Heart right ventricle (tissue), 16 donors: ENCODE data around the gene ZNF532. TPM values are rescaled to one million over a fixed set of nuclear protein-coding genes. Genes with fewer than 3 reads are reported as not detected.

Experiments
- ATAC-seq, 8 donors: fragments of 200-7000 bp; cut with Tn5 transposase; one replicate each; pipeline ENCODE4 v1.9.1; 2020; ENCODE audit warnings: mild to moderate bottlenecking in 8 of 8, moderate library complexity in 8 of 8, moderate number of reproducible peaks in 1 of 8
- DNase-seq, 2 donors: peaks; one replicate each; pipeline ENCODE4 v3.0.0-alpha.2; 2020
- H3K27ac ChIP-seq, 10 donors: fragments of 200-600 bp; sonication (generic) in 2 of 10; one replicate each; pipeline versions ENCODE4 v1.5.0 to v1.8.0; 2020 to 2022; ENCODE audit warnings: mild to moderate bottlenecking in 3 of 10
- H3K27me3 ChIP-seq, 7 donors: fragments of 200-600 bp; one replicate each; pipeline ENCODE4 v1.8.0; 2021 to 2022; ENCODE audit warnings: mild to moderate bottlenecking in 2 of 7
- H3K36me3 ChIP-seq, 9 donors: fragments of 200-600 bp; sonication (generic) in 1 of 9; one replicate each; pipeline versions ENCODE4 v1.5.0 to v1.8.0; 2020 to 2022; ENCODE audit warnings: mild to moderate bottlenecking in 2 of 9
- H3K4me1 ChIP-seq, 9 donors: fragments of 200-600 bp; sonication (generic) in 1 of 9; one replicate each; pipeline versions ENCODE4 v1.5.0 to v1.8.0; 2020 to 2022; ENCODE audit warnings: mild to moderate bottlenecking in 4 of 9
- H3K4me3 ChIP-seq, 10 donors: fragments of 200-600 bp; sonication (generic) in 2 of 10; one replicate each; pipeline versions ENCODE4 v1.5.0 to v1.8.0; 2020 to 2022; ENCODE audit warnings: mild to moderate bottlenecking in 7 of 10, moderate library complexity in 2 of 10
- H3K9me3 ChIP-seq, 11 donors: fragments of 200-600 bp in 10 of 11; sonication (generic) in 2 of 11; one replicate each; pipeline versions ENCODE4 v1.5.0 to v1.8.0; 2013 to 2022; ENCODE audit warnings: mild to moderate bottlenecking in 2 of 11, control low read depth in 1 of 11, moderate library complexity in 1 of 11
- CTCF ChIP-seq, 9 donors: fragments of 200-600 bp; sonication (generic) in 2 of 9; IDR thresholded peaks; one replicate each; pipeline versions ENCODE4 v1.5.0 to v1.8.0; 2021 to 2022; ENCODE audit warnings: antibody characterized with exemption in 9 of 9, mild to moderate bottlenecking in 5 of 9, moderate library complexity in 1 of 9
- WGBS, 2 donors: extraction: QIAGEN DNeasy Blood & Tissue Kit; methylation state at CpG; one replicate each; pipeline ENCODE4 v1.1.7; 2013; ENCODE audit warnings: inconsistent platforms in 1 of 2; 5-methylcytosine and 5-hydroxymethylcytosine counted together
- intact Hi-C, 10 donors: fragments of 100-400 bp; cut with DNase I; formaldehyde crosslinking; loops; one replicate each; pipeline versions ENCODE4 v1.11.1 to v1.14.2; 2022
- polyA plus RNA-seq, 2 donors: library from polyadenylated mRNA; stranded (reverse); fragments of 200-250 nt; gene quantifications; one replicate each; pipeline ENCODE4 v1.2.3, GENCODE V29; 2013
- total RNA-seq, 10 donors: library from RNA; stranded (reverse); fragmentation: NEBNext Ultra II Directional in 3 of 10; extraction: Animal tissue kit (Norgen Biotek cat#: 25700) in 3 of 10; gene quantifications; one replicate each; pipeline versions ENCODE4 v1.2.1 to v1.2.4, GENCODE V29; 2021 to 2023
- donor health status: Arrhythmogenic right ventricular cardiomyopathy.
- donor health status: ischemic (EF 13 %, LVEDD 7.1; RV severe dilation, severe dysfunction).
- donor health status: healthy with polysubstance abuse.
- donor health status: DM: no; HTN: yes; CAD: no.
- donor health status: DM: no; HTN: no; CAD: no.
- donor health status: ischemic (EF 25% LVEDD 6.9; RV normal size, moderate dysfunction).
- donor health status: ischemic (EF 25% LVEDD 5.7; RV mildly dilated, moderate dysfunction).
- donor health status: healthy.
- donor health status: DM: yes; HTN: yes; CAD: no.
- donor health status: Ischemic cardiomyopathy.
- donor health status: ischemic (EF 35%, LVEDD 5.7; RV mildly dilated, moderate dysfunction).
- donor health status: nonischemic (EF 11% LVEDD 7.7; RV severe dilation, severe dysfunction).
- donor health status: DM: yes; HTN: yes; CAD: no.
- donor health status: PGD.
- donor health status: ischemic (EF 29% LVEDD 5.4; RV normal size, mild dysfunction).
- donor health status: nonischemic (EF 23%, LVEDD 6.1; RV moderate dilation, normal function).

The ZNF532 gene
- total and polyA plus RNA-seq, 12 donors = 13.8 to 71.4 (median 64.6) TPM

DNA sequence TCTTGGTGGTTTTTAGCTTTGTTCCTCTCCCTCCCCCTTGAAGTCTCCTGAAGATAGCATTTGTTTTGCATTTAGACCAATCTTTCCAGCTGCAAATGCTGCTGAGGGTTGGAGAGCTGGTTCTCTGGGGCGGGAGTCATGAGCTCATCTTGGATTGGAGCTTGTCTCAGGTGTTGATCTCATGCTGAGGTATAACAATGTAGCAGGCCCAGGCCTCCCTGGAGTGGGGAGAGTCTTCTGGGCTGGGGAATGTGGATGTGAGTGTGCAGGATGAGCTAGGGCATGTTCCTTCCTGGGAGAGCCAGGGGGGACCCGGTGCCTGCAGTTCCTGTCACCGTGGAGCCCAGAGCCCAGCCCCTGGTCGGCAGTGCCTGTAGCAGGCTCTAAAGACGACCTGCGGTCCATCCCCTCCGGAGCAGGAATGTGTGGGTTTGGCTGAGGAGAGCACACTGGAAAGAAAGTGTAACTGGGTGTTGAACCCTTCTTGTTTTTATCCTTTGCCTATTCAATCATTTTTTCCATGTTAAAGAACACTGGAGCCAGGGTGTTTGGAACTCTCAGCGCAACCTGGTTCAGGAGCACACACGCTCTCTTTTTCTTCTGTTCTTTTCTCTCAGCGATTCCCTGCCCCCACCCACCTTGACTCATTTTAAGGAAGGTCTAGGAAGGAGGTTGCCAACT lies 2.7 kb downstream of the ZNF532 start:
- H3K4me3 ChIP-seq = peak overlapping the region in 6 of 10 donors; percentile 7 to 60 (median 44)
- H3K27me3 ChIP-seq = no peaks in the 10 kb centered on the region
- H3K36me3 ChIP-seq = peaks cover 0 to 57% (median 10%) of the 10 kb centered on the region in 9 donors
- H3K9me3 ChIP-seq = no peaks in the 10 kb centered on the region
- intact Hi-C loops = loop anchor here in 2 of 10 donors (5.0 to 10.0 kb wide), 3 partner anchors 83 to 190 kb away; no protein-coding TSS in a partner anchor
- H3K4me1 ChIP-seq = peaks cover 21 to 89% (median 52%) of the 10 kb centered on the region in 9 donors
- no peak for TF ChIP-seq CTCF (IDR thresholded peaks at IDR 0.05)
- peak overlapping the region in 9 of 10 donors; percentile 17 to 100 (median 98) for H3K27ac ChIP-seq
- DNase-seq (no peak), ATAC-seq (peak in 1 of 8 donors; percentile 16)
- 47 to 53% methylated on average over 10 of the region's 10 CpGs for WGBS, 2 donors

GRCh38 chr18:58868440-58868839 lies 3.8 kb downstream of the ZNF532 start:
- Histone ChIP-seq H3K4me1 (peaks cover 19 to 85% (median 47%) of the 10 kb centered on the region in 9 donors), H3K27me3 (no peaks in the 10 kb centered on the region), H3K27ac (peak overlapping the region in 1 of 10 donors; percentile 100), H3K9me3 (no peaks in the 10 kb centered on the region), H3K36me3 (peaks cover 0 to 67% (median 17%) of the 10 kb centered on the region in 9 donors), H3K4me3 (no peak overlapping the region)
- WGBS, 2 donors = 82 to 100% methylated on average over 6 of the region's 6 CpGs
- no peak for ATAC-seq
- TF ChIP-seq CTCF (IDR thresholded peaks at IDR 0.05) = no peak
- no peak for DNase-seq
- intact Hi-C loops = loop anchor here in 2 of 10 donors (5.0 to 10.0 kb wide), 3 partner anchors 84 to 189 kb away; no protein-coding TSS in a partner anchor

- ATAC-seq (peak in 1 of 8 donors; percentile 24), DNase-seq (no peak)
- intact Hi-C loops = no loop called here
- Histone ChIP-seq H3K9me3 (no peaks in the 10 kb centered on the region), H3K27me3 (no peaks in the 10 kb centered on the region), H3K27ac (peak overlapping the region in 2 of 10 donors; percentile 13 to 100), H3K36me3 (peaks cover 0 to 84% (median 20%) of the 10 kb centered on the region in 9 donors), H3K4me1 (peaks cover 16 to 81% (median 38%) of the 10 kb centered on the region in 9 donors), H3K4me3 (no peak overlapping the region)
- WGBS, 2 donors = 54 to 75% methylated on average over 5 of the region's 5 CpGs
- no peak for TF ChIP-seq CTCF (IDR thresholded peaks at IDR 0.05)
These were observed 5.5 kb downstream of the ZNF532 start for GRCh38 chr18:58870130-58870529.

DNA sequence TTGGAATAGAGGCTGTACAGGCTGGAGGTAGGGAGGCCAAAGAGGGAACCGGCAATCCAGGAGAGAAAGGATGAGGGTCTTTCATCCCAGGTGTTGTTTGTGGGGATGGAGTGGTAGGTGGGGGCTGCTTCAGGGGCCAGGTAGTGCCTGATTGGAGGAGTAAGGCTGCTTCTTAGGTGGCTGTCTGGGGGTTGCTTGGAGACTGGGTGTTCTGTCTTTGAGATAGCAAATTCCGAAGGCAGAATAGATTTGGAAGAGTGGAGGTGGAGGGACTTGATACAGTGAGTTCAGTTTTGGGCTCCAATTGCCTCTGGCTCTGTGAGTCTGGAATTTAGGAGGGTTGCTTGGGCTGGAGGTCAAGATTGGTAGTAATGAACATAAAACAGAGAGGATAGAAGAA lies 5.9 kb downstream of the ZNF532 start:
- Histone ChIP-seq H3K4me1 (peaks cover 15 to 76% (median 34%) of the 10 kb centered on the region in 9 donors), H3K27me3 (no peaks in the 10 kb centered on the region), H3K4me3 (no peak overlapping the region), H3K36me3 (peaks cover 0 to 85% (median 20%) of the 10 kb centered on the region in 9 donors), H3K9me3 (no peaks in the 10 kb centered on the region), H3K27ac (peak overlapping the region in 4 of 10 donors; percentile 5 to 100 (median 20))
- WGBS, 2 donors = 65 to 75% methylated on average over 2 of the region's 2 CpGs
- ATAC-seq = no peak
- DNase-seq = no peak
- intact Hi-C loops = no loop called here
- TF ChIP-seq CTCF (IDR thresholded peaks at IDR 0.05) = no peak
